GM19324 (cell line): ENCODE data around the gene DACT2.
"Not testable (repeated sequence)": the region's sequence is repeated elsewhere in the genome, so short reads cannot be mapped to it uniquely, and the experiment has no call there.

Experiments
- ATAC-seq: cut with Tn5 transposase; IDR thresholded peaks from one replicate; pipeline ENCODE4 v1.9.1; 2021; ENCODE audit warnings: mild to moderate bottlenecking, moderate library complexity; ENCODE audit not compliant: unreplicated experiment, low FRiP score

Gene DACT2

DNA sequence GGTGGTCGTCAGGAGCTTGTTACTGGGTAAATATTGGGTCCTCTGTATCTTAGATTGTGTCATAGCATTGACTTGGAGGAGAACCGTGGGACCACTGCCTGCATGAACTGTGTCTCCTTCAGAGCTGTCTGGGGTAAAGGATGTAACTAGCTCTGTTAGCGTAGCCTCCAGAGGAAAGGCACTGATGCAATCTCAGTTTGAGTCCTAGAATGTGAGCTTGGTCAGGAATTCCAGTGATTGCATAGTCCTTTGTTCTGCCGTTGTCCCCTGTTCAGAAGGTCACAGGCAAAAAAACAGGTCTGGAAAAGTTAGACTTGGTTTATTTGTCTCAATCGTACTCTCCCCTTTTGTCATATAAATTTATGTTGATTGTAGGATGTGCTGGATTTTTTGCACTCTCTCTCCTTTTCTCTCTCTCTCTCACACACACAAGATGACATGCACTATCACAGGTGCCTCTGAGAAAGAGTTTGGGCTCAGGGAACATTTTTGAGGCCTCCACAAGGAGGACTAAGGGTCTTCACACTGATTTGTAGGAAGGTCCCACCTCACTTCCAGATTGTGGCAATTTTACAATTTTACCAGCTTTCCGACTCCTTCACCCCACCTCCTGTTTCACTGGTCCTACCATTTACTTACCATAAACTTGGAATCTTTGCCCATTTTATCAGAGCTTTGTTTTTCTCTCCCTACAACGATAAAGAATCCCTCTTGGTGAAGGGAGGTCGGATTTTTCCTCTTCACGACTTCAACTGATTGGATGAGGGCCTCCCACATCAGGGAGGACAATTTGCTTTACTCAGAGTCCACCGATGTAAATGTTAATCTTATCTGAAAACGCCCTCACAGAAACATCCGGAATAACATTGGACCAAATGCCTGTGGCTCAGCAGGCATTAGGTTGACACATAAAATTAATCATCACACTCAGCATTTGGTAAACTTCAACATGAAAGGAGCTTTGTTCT, 7.0 kb upstream of the DACT2 start:
- ATAC-seq = no peak

DNA sequence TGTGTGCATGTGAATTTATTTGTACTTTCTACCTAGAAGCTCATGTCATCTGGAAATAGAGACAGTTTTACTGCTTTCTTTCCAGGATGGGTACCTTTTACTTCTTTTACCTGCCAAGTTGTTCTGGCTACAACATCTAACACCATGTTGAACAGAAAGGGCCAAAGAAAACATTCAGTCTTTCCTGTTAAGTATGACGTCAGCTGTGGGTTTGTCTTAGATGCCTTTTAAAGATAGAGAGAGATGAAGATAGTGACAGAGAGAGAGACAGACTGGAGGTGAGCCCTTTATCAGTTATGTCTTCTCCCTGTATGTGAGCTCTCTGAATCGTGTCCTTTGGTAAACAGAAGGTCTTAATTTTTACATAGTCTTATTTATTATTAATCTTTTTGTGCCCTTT, 3.4 kb upstream of the DACT2 start:
- no peak for ATAC-seq

DNA sequence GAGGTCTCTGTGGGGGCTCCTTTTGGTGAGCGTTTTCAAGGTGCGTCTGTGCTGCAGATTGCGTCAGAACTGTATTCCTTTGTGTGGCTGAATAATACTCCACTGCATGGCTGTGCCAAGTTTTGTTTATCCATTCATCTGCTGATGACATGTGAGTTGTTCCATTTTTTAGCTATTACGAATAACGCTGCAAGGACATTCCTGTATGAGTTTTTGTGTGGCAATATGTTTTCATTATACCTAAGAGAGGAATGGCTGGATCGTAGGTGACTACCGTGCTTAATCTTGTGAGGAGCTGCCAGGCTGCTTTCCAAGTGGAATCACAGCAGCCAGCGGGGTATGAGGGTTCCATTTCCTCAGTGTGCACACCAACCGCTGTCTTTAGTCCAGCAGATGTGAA, 1.1 kb upstream of the DACT2 start:
- no peak for ATAC-seq

DNA sequence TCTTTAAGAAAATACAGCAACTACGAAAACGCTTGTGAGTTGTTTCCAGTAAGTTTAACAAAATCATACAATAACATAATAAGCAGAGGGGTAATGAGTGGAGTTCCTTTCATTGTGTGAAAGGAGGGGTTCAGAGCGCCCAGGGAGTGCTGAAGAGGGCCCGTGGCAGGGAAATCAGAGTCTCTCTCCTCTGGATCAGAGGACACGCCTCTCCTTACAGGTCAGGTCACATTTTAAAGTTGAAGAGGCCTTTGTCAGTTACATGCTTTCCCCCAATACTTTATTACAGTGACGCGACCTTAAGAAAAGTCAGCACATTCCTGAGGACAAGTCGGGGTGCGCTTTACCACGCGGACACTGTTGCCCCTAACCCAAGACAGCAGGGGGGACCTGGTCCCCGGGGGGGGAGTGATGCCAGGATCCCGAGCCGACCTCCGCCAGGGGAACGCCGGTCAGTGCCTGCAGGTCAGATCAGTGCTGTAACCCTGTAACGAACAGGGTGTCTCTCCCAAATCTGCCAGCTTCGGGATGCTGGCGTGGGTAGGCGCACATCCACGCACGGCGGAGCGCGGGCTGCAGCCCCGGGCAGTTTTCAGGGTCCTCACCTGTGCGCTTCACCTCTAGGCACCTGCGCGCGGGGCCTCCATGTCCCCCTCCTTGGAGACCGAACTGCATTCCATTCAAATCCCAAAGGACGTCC, 848 bp downstream of the DACT2 start:
- ATAC-seq = no peak

DNA sequence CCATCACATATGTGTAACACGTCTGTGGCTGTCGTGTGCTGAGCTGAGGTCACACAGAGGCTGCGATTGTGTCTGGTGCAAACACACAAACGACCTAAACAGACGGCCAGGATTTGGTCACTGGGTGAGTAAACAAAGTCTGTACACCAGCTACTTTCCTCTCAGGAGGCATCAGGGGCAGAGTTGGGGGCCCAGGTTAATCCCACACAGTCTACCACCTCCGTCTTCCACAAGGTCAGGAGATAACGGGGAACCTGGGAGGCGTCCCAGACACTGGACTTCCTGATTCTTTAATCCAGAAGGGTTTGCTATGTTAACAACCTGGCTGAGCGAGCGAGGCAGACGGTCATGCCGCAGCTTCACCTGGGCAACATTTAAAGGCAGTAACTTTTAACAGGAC, 1.5 kb downstream of the DACT2 start:
- no peak for ATAC-seq

- no peak for ATAC-seq
These were observed 4.0 kb downstream of the DACT2 start for GRCh38 chr6:168315596-168315995.

DNA sequence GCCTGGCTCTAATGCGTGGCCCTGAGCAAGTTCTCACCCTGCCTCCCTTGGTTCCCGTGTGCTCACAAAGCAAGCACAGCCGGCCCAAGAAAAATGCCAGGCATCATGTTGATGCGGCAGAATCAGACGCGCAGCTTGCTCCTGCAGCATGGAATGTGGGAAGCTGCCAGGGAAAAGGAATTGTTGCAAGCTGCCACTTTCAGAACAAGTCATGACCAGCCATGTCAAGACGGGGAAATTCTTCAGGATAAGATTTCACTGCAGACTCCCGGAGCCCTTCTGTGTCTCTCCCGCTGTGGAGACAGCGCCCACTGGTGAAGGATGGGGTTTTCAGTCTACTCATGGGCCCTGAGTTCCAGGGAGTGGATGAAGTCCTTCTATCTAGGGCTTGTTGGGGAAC, 4.6 kb downstream of the DACT2 start:
- ATAC-seq = no peak

GRCh38 chr6:168314021-168314420, 5.6 kb downstream of the DACT2 start:
- no peak for ATAC-seq

DNA sequence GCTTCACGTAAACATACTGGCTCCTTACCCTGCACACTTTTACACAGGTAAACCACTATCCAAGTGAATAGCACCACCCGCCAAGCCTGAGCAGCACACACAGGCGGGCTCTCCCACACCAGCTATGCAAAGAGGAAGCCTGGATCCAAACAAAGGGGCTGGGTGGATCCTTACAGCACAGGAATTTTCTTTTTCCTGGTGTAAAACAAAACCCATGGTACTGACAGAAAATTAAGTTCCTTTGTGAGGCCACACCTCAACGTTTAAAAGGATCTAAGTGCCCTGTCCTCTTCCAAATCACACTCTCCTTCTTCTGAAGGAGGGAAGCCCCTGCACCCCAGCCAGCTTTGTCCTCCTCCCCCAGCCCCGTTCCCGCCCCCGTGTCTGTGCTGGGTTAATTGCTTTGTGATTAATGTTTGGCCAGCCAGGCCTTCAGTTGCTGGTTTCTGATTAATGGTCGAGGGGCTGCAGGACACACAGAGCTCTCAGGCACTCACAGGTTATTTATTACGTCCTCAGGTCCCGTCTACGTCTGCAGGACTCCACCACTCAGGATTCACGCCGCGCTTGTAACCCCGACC, 6.1 kb downstream of the DACT2 start:
- ATAC-seq = no peak

GRCh38 chr6:168312125-168312507, 7.5 kb downstream of the DACT2 start:
- ATAC-seq = not testable (repeated sequence)

DNA sequence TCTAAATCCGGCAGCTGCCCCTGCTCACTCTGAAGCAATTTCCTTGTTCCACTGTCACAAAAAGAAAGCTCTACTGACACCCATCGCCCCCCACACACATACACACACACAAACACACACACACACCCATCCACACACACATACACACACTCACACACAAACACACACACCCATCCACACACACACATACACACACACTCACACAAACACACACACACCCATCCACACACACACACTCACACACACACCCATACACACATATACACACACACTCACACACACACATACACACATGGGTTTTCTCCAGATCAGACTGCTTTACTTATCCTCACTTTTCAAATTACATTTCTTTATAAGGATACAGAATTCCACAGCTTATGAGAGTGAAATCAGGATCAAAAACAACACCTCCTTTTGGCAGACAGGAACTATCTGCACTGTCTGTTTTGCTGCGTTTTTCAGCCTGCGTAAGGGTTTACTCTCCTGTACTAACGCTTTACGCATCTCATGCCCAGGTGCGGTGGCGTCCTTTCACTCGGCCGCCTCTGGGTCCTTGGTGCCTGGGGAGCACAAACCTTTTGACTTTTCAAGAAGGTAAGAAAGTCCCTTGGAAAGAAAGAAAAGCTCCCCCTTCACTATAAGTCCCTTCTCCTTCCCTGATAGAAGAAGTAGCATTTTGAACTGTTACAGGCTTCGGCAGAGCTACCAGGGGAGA, 8.0 kb downstream of the DACT2 start:
- ATAC-seq = no peak

DNA sequence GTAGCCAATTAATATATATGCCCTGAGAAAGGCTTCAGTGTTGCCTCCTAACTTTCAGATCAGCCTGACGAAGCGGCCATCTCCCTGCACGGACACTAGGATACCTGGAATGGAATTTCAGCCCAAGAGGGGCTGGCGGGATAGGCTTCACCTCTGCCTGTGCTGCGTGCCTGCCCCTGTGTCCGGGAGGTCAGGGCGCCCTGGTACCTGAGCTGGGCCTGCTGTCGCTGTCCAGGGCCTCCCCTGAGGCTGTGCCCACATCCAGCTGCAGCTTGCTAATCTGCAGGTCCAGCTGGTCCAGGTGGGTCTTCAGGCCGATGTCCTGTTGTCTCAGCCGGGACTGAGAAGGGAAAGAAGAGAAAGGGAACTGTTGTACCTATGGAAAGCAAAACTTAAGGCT, 8.6 kb downstream of the DACT2 start:
- no peak for ATAC-seq

- ATAC-seq = no peak
These were observed 9.2 kb downstream of the DACT2 start for GRCh38 chr6:168310403-168310802.

- ATAC-seq = no peak
These were observed 9.6 kb downstream of the DACT2 start for GRCh38 chr6:168309997-168310396.

GRCh38 chr6:168309183-168309582, 10.4 kb downstream of the DACT2 start:
- no peak for ATAC-seq

DNA sequence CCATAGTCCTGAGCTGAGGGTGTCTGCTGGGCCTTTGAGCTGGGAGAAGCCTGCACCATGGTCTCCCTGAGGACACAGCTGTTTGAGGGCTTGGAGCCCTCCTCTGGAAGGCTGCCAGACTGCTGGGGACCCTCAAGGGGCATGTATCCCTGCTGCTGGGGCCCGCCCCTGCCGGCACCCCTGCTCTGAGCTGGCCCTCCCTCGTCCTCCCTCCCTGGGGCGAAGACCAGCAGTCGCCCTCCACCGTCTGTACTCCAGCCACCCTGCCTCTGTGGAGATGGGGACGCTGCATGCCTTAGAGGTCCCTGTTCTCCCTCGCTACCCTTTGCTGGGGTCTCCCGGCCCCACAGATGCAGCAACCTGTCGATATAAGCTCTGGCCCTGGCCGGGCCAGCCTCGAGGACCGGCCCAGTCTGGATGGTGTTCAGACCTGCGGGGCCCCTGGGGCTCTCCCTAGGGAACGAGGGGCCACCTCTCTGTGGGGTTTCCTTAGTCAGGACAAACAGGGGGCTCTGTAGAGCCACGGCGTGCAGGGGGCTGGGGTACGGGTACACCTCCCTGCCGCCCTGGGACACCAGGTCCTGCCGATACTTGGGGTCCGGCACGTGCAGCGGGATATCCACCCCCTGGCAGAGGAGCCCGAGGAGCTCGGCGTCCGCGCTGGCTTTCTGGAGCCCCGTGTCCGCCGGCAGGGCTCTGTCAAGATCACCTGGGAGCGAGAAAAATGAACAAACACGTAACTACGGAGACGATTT, 11.0 kb downstream of the DACT2 start:
- no peak for ATAC-seq

- ATAC-seq = no peak
These were observed 11.9 kb downstream of the DACT2 start for GRCh38 chr6:168307695-168308021.

- no peak for ATAC-seq
These were observed 12.4 kb downstream of the DACT2 start for GRCh38 chr6:168307015-168307694.

DNA sequence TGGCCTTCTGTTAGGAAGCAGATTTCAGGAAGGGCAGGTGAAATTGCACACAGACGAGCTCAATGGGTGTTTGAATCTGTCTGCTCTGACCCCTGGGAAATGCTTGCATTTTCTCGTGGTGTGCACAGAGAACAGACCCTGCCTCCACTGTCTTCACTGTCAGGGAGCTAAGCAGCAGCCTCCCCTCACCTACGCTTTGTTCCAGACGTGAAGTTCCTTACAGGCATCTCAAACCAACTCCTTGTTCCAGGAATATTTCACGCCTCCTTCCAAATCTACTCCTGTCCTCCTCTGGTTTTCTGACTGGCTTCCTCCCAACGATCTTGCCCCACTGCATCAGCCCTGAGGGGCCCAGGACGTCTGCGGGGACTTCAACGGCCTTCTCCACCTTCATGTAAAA, 13.7 kb downstream of the DACT2 start:
- ATAC-seq = no peak
